Posterior vena cava (tissue), 2 donors: ENCODE results near the gene NPIPB12. TPM values are rescaled to one million over a fixed set of nuclear protein-coding genes. Genes with fewer than 3 reads are reported as not detected.
"Not testable (repeated sequence)": the region's sequence is repeated elsewhere in the genome, so short reads cannot be mapped to it uniquely, and the experiment has no call there.

Source experiments
- DNase-seq: peaks from one replicate; pipeline ENCODE4 v3.0.0-alpha.2; 2020; ENCODE audit warnings: low spot score
- intact Hi-C, 2 donors: fragments of 100-400 bp; cut with DNase I; formaldehyde crosslinking; loops; one replicate each; pipeline versions ENCODE4 v1.14.1 to v1.14.2; 2022 to 2023
- long read RNA-seq, 2 donors: library from polyadenylated mRNA; unstranded; transcript quantifications; one replicate each; pipeline ENCODE4 v2.0.0, GENCODE V29; 2020 to 2021
- total RNA-seq, 2 donors: library from RNA; stranded (reverse); fragmentation: NEBNext Ultra II Directional; extraction: Animal tissue kit (Norgen Biotek cat#: 25700); gene quantifications; one replicate each; pipeline ENCODE4 v1.2.1, GENCODE V29; 2021
- donor health status: DM: yes; HTN: yes; CAD: no.
- donor health status: DM: yes; HTN: yes; CAD: no.

NPIPB12 gene
- 10 to 100 TPM; 40.9 to 53.8 TPM for total RNA-seq
- long read RNA-seq, donor 1, partial matches to known transcripts = 0 of 3 reads
- long read RNA-seq, donor 1, other reads (novel, unspliced or antisense) = 3 of 3 reads
- long read RNA-seq, donor 2, partial matches to known transcripts = 0 of 3 reads
- long read RNA-seq, donor 2, other reads (novel, unspliced or antisense) = 3 of 3 reads

DNA sequence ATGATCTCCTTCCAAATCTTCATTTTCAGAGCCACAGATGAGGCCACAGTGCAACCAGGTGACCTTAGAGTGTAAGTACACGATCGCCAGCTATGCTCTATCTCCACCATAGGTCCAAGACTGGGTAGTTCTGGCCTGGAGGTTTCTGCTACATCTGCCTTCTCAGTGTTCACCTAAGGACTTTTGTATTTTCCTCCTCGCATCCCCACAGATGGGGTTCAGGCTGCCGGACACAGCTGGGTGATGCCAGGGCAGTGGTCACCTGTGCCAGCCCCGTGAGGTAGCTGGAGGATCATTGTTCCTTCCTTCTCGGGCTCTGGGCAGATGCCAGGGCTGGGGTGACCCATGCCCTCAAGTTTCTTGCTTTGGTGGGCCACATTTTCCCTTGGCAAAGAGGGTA lies at the start of gene NPIPB12:
TSS of gene NPIPB12 (minus strand) at position 101 of the 400 bp plus-strand sequence.
- DNase-seq, intact Hi-C loops: not testable (repeated sequence)

- intact Hi-C loops = not testable (repeated sequence)
Observed at GRCh38 chr16:29521520-29521919, 15.3 kb upstream of the NPIPB12 start.

DNA sequence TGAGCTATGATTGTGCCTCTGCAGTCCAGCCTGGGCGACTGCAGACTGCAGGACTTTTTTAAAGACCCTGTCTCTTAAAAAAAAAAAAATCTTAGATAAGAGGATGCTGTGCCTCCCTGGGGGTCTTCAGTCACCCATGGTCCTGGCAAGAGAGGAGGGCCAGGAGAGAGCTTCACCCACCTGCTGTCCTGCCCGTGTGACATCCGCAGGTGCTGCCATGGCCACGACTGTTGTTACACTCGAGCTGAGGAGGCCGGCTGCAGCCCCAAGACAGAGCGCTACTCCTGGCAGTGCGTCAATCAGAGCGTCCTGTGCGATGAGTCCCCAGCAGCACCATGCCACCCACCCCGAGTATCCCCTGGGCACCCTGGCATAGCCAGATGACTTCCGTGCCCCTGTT lies 23.9 kb downstream of the NPIPB12 start:
- peak; percentile 57 for DNase-seq
- intact Hi-C loops = not testable (repeated sequence)

More at GRCh38 chr16:29521520-29521919, 15.3 kb upstream of the NPIPB12 start:
- DNase-seq = not testable (repeated sequence)

- intact Hi-C loops, DNase-seq: not testable (repeated sequence)
Observed at GRCh38 chr16:29472065-29472464, 34.1 kb downstream of the NPIPB12 start.

- DNase-seq = peak; percentile 95
- intact Hi-C loops = not testable (repeated sequence)
Observed at GRCh38 chr16:29469660-29470059, 36.5 kb downstream of the NPIPB12 start.

DNA sequence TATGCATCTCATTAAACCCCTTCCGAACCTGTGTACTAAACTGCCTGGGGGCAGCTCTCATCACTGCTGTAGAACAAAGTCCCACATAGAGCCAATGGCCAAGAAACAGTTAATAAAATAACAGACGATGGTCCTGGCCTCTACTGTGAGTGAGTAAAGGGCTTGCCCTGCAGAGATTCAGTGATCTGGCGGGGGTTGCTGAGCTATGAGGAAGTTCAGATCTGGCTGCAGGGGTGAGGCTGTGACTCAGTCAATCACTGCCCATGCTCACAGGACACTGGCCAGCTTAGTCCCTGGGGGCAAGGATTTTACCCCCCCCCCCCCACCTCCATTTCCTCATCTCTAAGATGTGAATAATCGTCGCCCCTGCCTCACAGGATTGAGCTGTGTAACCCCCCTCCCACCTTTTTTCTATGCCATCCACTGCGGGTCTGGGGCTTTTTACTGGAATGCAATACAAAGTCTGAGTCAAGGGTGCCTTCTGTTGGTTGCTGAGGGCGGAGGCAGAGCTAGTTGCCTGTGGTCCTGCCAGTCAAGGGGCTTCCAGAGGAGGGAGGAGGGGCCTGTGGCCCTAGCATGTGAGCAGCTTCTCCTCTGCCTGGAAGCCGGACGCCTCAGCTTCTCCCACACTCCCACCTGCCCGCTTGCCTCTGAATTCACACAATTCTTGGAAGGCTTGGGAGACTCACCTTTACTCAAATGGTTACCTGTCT lies 38.4 kb downstream of the NPIPB12 start:
- DNase-seq, intact Hi-C loops: not testable (repeated sequence)

- DNase-seq, intact Hi-C loops: not testable (repeated sequence)
Observed at GRCh38 chr16:29466904-29467303, 39.3 kb downstream of the NPIPB12 start.

- DNase-seq, intact Hi-C loops: not testable (repeated sequence)
Observed at GRCh38 chr16:29465985-29466824, 40.0 kb downstream of the NPIPB12 start.

DNA sequence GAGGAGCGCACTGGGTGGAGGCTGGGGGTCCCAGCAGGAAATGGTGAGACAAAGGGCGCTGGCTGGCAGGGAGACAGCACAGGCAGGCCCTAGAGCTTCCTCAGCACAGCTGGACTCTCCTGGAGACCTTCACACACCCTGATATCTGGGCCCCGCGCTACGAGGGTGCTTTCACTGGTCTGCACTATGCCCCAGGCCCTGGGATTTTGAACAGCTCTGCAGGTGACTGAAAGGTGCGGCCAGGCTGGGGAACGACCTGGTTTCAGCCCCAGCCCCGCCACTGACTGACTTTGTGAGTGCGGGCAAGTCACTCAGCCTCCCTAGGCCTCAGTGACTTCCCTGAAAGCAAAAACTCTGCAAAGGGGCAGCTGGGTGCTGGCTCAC lies 45.6 kb downstream of the NPIPB12 start:
- not testable (repeated sequence) for DNase-seq

DNA sequence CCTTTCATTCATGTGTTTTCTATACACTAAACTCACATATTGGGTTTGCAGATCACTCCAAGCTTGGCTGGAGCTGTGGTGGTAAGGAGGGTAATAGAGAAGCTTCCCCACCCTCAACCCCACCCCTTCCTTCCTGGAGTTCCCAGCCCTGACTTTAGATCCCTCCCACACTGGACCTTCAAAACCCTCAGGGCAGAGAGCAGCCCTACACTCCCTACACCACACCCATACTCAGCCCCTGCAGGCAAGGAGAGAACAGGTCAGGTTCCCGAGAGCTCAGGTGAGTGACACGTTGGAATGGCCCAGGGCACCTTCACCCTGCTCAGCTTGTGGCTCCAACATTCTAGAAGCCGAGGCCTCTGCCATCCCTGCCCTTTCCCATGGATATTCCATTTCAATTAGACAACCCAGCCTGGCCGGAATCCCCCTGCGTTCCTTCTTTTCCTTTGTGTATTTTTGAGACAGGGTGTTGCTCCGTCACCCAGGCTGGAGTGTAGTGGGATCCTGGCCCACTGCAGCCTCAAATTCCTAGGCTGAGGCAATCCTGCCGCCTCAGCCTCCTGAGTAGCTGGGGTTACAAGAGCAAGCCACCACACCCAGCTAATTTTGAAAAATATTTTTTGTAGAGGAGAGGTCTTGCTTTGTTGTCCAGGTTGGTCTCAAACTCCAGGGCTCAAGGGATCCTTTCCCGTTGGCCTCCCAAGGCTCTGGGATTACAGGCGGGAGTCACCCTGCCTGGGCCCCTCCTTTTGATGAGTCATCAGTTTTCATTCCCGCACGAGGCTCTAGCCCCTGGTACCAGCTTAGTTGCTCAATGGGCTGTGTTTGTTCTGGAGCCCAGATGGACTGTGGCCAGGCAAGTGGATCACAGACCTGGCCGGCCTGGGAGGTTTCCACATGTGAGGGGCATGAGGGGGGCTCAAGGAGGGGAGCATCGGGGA lies 46.2 kb downstream of the NPIPB12 start, which contains the start of gene SULT1A4:
TSS of gene SULT1A4 (plus strand) at position 208 of the 941 bp plus-strand sequence. CDS start 1,473 bp downstream, outside the sequence.
- intact Hi-C loops, DNase-seq: not testable (repeated sequence)

More for the DNA sequence above, 45.6 kb downstream of the NPIPB12 start:
- intact Hi-C loops = not testable (repeated sequence)

DNA sequence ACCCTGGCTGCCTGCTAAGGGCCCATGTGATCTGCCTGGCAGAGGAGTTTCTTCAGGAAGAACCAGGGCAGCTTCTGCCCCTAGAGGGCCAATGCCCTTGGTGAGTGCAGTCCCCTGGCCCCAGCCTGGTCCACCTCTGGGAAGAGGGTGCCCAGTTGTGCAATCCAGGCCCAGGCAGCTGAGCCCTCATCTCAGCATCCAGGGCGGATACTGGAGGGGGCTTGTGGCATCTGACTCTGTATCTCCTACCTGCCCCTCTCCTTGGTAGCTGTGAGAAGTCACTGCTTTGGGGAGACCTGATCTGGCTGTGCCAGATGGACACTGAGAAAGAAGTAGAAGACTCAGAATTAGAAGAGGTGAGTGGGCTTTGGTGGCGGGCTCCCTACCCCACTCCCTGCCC lies 48.5 kb downstream of the NPIPB12 start:
- DNase-seq = peak; percentile 35
- intact Hi-C loops = not testable (repeated sequence)

- DNase-seq, intact Hi-C loops: not testable (repeated sequence)
Observed at GRCh38 chr16:29454828-29455227, 51.4 kb downstream of the NPIPB12 start.

DNA sequence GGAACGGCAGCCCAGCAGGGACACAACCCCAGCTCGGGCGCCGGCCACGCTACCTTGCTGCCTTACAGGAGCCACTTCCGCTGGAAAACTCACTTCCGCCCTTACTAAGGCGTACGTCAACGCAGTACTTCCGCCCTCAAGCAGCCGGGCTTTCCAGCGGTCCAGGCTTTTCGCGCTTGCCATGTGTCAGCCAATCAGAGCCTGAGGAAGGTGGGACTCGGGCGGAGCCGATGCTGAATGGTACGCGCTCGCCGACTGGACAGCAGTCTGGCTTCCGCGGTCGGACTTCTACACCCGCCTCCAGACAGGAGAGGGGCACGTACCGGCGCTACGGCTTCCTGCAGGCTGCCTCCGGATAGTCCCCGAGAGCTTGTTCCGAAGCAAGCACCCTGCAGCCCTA lies 51.9 kb downstream of the NPIPB12 start, which contains the start of the genes BOLA2 and SLX1B:
TSS of gene BOLA2 (minus strand) at position 83 of the 400 bp plus-strand sequence. CDS start 98 bp downstream, outside the sequence.
TSS of gene SLX1B (plus strand) at position 265 of the 400 bp plus-strand sequence.
- intact Hi-C loops, DNase-seq: not testable (repeated sequence)

DNA sequence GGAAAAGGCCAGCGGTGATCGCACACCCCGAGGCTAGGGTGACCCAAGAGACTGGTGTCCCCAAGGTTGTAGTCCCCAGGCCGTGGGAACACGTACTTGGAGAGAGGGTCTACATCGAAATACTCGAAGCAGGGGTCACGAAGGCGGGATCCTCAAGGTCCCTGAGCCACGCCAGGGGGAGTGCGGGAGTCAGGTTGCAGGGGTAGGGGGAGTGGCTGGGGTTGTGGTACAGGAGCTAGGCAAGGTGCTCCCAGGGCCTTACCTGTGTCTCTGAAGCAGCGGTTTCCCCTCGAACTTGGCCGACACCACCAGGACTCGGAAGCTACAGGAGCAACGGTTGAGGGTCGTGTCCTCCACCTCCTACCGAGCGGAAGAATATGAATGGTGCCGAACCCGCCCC lies 52.5 kb downstream of the NPIPB12 start:
- DNase-seq, intact Hi-C loops: not testable (repeated sequence)
